Transverse colon (tissue), 4 donors: ENCODE results near the gene POF1B. TPM values are rescaled to one million over a fixed set of nuclear protein-coding genes. Genes with fewer than 3 reads are reported as not detected.
A peak's percentile ranks its signal among the peaks of the same experiment; 100 is the strongest.
"Not testable (repeated sequence)": the region's sequence is repeated elsewhere in the genome, so short reads cannot be mapped to it uniquely, and the experiment has no call there.

ENCODE experiments used
- DNase-seq: peaks from one replicate; pipeline ENCODE4 v3.0.0-alpha.2; 2019
- H3K27ac ChIP-seq, 4 donors: fragments of 200-600 bp; sonication (generic); 2 replicates each; pipeline ENCODE4 v1.5.1; 2016 to 2018; ENCODE audit warnings: inconsistent platforms in 4 of 4
- H3K27me3 ChIP-seq: fragments of 200-600 bp; sonication (generic); 2 replicates; pipeline ENCODE4 v1.5.1; 2017; ENCODE audit warnings: inconsistent platforms
- H3K36me3 ChIP-seq, 4 donors: fragments of 200-600 bp; sonication (generic); 2 replicates each; pipeline ENCODE4 v1.5.1; 2017 to 2019; ENCODE audit warnings: inconsistent platforms in 4 of 4
- H3K4me1 ChIP-seq, 4 donors: fragments of 200-600 bp; sonication (generic); 2 replicates each; pipeline ENCODE4 v1.5.1; 2017 to 2020; ENCODE audit warnings: inconsistent platforms in 4 of 4
- H3K4me3 ChIP-seq, 4 donors: fragments of 200-600 bp; sonication (generic); 1 replicate in 1 of 4; 2 replicates in 3 of 4; pipeline versions ENCODE4 v1.5.1 to v1.6.1; 2017 to 2019; ENCODE audit warnings: inconsistent platforms in 4 of 4
- H3K9me3 ChIP-seq, 2 donors: fragments of 200-600 bp; sonication (generic); 2 replicates each; pipeline ENCODE4 v1.5.1; 2017 to 2019; ENCODE audit warnings: inconsistent platforms in 2 of 2
- EP300 ChIP-seq: sonication (generic); formaldehyde crosslinking; IDR thresholded peaks from one replicate; pipeline ENCODE4 v1.6.1; 2017; ENCODE audit warnings: antibody characterized with exemption, low read depth
- POLR2A ChIP-seq: fragments of 450-650 bp; IDR thresholded peaks from one replicate; pipeline ENCODE4 v1.6.1; 2016; ENCODE audit warnings: antibody characterized with exemption, mild to moderate bottlenecking, moderate library complexity
- POLR2AphosphoS5 ChIP-seq, 3 donors: sonication (generic); formaldehyde crosslinking; IDR thresholded peaks; one replicate each; pipeline ENCODE4 v1.6.1; 2016; ENCODE audit warnings: antibody characterized with exemption in 3 of 3
- WGBS, 2 donors: methylation state at CpG; one replicate each; pipeline ENCODE4 v1.1.5; 2018; ENCODE audit warnings: low coverage in 1 of 2; 5-methylcytosine and 5-hydroxymethylcytosine counted together
- in situ Hi-C, 4 donors: fragments of 200-750 bp; cut with MboI; loops; one replicate each; pipeline versions ENCODE4 v1.15.0 to v1.15.1; 2017; ENCODE audit warnings: low sequenced_read_pairs in 3 of 4, low pct_ligation_motif_present in 1 of 4, low pct_unique_long_range_greater_than_20kb in 1 of 4
- intact Hi-C: fragments of 100-400 bp; cut with DNase I; formaldehyde crosslinking; loops from one replicate; pipeline ENCODE4 v1.15.1; 2023; ENCODE audit warnings: low total_unique reads
- total RNA-seq, 4 donors: library from RNA; depleted of rRNA; stranded (reverse); fragments of >200 nt; gene quantifications; one replicate each; pipeline ENCODE4 v1.1.0, GENCODE V29; 2016
- TF ChIP-seq, protein P1 (sequence below), 5 experiments: fragments of 200-600 bp in 3 of 5; fragments of 450-650 bp in 2 of 5; sonication (generic) in 3 of 5; IDR thresholded peaks; 1 replicate in 2 of 5; 2 replicates in 3 of 5; pipeline ENCODE4 v1.5.1; 2016 to 2017; ENCODE audit warnings: antibody characterized with exemption in 5 of 5, inconsistent platforms in 3 of 5, mild to moderate bottlenecking in 2 of 5, moderate library complexity in 1 of 5

POF1B gene
- total RNA-seq, 4 donors from 2014 or later: 40.8 to 140 (median 116) TPM

DNA sequence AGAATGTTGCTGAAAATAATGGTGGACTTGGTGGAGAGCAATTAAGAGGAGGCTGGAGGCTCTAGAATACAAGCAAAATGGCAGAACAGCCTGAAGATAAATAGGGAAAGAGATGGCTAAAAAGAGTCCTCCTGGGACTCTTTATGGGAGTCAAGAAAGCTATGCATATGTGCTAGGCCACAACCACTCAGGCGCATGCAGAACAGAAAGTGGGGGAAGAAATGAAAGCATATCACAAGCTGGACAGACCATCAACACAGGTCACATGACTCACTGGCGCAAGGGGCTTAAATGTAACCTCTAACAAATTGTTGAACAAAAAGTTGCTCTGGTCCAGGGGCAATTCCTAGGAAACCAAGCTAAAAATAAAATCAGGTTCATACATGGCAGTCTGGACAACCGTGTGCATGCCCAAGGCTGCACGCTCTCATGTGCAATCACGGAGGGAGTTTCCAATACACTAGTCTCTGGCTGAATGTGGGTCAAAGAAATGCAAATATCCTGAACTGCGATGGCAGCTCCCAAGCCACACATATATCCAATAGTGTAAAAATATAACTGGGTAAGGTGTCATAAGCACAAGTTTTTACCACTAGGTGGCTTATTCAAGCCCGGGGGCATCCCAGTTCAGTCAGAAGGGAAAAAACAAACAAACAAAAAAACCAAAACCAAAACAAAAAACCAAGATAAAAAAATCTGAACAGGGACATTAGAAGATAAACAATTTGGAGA is 90.3 kb downstream of the POF1B start:
- no peak for DNase-seq
- Histone ChIP-seq H3K27me3 (no peaks in the 10 kb centered on the region), H3K27ac (no peak overlapping the region), H3K36me3 (no peaks in the 10 kb centered on the region), H3K9me3 (no peaks in the 10 kb centered on the region), H3K4me1 (no peaks in the 10 kb centered on the region), H3K4me3 (no peak overlapping the region)
- 82 to 87% methylated on average over 3 to 7 of the region's 7 CpGs for WGBS, 2 donors
- TF ChIP-seq, protein P1, sequence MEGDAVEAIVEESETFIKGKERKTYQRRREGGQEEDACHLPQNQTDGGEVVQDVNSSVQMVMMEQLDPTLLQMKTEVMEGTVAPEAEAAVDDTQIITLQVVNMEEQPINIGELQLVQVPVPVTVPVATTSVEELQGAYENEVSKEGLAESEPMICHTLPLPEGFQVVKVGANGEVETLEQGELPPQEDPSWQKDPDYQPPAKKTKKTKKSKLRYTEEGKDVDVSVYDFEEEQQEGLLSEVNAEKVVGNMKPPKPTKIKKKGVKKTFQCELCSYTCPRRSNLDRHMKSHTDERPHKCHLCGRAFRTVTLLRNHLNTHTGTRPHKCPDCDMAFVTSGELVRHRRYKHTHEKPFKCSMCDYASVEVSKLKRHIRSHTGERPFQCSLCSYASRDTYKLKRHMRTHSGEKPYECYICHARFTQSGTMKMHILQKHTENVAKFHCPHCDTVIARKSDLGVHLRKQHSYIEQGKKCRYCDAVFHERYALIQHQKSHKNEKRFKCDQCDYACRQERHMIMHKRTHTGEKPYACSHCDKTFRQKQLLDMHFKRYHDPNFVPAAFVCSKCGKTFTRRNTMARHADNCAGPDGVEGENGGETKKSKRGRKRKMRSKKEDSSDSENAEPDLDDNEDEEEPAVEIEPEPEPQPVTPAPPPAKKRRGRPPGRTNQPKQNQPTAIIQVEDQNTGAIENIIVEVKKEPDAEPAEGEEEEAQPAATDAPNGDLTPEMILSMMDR (IDR thresholded peaks at IDR 0.05): no peak
- TF ChIP-seq POLR2A: no peak
- no peak for TF ChIP-seq EP300
- no peak for TF ChIP-seq POLR2AphosphoS5 (IDR thresholded peaks at IDR 0.05)
- in situ Hi-C loops (no loop called here), intact Hi-C loops (loop anchor here (5.0 kb wide), 1 partner anchor 712 kb away; no protein-coding TSS in a partner anchor)

DNA sequence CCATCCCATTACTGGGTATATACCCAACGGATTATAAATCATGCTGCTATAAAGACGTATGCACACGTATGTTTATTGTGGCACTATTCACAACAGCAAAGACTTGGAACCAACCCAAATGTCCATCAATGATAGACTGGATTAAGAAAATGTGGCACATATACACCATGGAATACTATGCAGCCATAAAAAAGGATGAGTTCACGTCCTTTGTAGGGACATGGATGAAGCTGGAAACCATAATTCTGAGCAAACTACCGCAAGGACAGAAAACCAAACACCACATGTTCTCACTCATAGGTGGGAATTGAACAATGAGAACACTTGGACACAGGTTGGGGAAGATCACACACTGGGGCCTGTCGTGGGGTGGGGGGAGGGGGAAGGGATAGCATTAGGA is 94.2 kb downstream of the POF1B start:
- in situ Hi-C loops: not testable (repeated sequence)
- intact Hi-C loops: loop anchor here (5.0 kb wide), 1 partner anchor 708 kb away; no protein-coding TSS in a partner anchor
- 85% methylated on average over 6 of the region's 6 CpGs; no CpG with 5 or more reads in 1 of the 2 donors for WGBS, 2 donors

DNA sequence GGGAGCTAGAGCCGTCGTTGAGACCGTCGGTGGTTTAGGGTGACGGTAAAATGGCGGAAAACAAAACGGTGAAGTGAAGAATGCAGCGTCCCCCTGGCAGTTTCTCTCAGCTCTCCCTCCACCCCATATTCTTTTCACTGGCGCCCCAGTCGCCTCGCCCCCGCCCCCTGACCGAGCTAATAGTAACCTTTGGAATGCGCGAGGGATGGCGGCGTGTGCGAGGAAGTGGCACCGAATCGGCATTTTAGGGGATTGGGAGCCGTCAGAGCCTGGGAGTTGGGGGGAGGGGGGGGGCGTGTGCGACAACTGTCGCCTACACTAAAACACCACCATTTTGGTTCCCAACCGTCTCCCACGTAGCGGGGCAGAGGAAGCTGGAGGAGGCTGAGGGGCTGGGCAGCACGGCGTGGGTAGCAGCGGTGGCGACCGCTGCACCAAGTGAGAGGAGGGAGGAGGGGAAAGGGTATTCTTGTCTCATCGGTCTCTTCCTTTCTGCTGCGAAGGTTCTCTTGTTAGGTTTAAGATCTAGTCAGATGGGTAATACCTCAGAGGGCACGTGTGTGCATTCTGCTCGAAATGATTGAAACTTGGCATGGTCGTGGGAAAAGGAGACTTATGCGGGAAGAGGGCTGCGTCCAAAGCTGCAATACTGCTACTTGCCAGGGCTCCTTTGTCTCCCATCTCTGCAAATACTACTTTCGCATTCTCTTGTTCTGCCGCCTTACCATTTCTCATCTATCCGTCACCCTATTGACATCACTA is 134.8 kb downstream of the POF1B start:
- peak overlapping the region; percentile 28 to 67 (median 47) for H3K4me3 ChIP-seq
- H3K27ac ChIP-seq: peak overlapping the region; percentile 14 to 51 (median 40)
- in situ Hi-C loops: no loop called here
- no peaks in the 10 kb centered on the region for H3K27me3 ChIP-seq
- intact Hi-C loops: no loop called here
- H3K36me3 ChIP-seq: no peaks in the 10 kb centered on the region
- H3K9me3 ChIP-seq: no peaks in the 10 kb centered on the region
- no peak for DNase-seq
- peaks cover 0 to 6% (median 0%) of the 10 kb centered on the region in 4 donors for H3K4me1 ChIP-seq
- TF ChIP-seq POLR2A (no peak), EP300 (no peak), POLR2AphosphoS5 (IDR thresholded peaks at IDR 0.05) (no peak)
- TF ChIP-seq, protein P1 (IDR thresholded peaks at IDR 0.05): no peak
- WGBS, 2 donors: 37% methylated on average over 42 of the region's 42 CpGs; no CpG with 5 or more reads in 1 of the 2 donors

More for the DNA sequence above, 94.2 kb downstream of the POF1B start:
- DNase-seq, H3K4me1 ChIP-seq, H3K4me3 ChIP-seq, H3K27me3 ChIP-seq, H3K27ac ChIP-seq, H3K36me3 ChIP-seq, H3K9me3 ChIP-seq: not testable (repeated sequence)

DNA sequence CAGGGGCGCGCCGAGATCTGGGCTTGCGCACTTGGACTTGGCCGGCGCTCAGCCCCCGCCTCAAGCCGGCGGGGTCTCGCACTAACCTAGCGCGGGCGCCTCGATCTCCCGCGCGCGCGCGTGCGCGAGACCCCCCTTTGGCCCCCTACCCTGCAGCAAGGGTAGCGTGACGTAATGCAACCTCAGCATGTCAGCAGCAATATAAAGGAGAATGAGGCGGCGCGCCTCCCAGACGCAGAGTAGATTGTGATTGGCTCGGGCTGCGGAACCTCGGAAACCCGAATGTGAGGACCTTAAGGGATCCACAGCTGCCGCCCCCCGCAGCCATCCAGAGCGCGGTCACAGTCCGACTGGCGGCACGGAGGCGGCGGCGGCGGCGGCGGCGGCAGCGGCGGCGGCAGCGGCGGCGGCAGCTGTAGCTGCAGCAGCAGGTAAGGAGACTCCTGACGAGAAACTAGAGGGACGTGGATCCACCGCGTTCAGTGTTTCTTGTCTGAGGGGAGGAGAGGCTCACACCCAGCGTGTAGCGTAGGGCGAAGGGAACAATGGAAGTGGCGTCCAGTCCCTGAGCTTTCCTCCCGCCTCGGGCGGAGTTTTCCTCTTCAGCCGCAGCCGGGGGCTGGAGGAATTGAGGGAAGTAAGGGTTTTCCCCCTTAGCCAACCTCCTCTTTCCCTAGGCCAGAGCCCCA is 135.6 kb downstream of the POF1B start, which contains the start of the genes SATL1 and ZNF711:
SATL1 (minus strand) TSS at position 19 of the 689 bp plus-strand sequence. CDS start 134,811 bp downstream, outside the sequence.
ZNF711 (plus strand) TSS at position 231 of the 689 bp plus-strand sequence. CDS start 3,582 bp downstream, outside the sequence.
- H3K27ac ChIP-seq: peak within 1 kb of the TSS; percentile 14 to 51 (median 40)
- peaks cover 0 to 6% (median 0%) of the 10 kb centered on the region in 4 donors for H3K4me1 ChIP-seq
- TF ChIP-seq POLR2A (no peak), POLR2AphosphoS5 (IDR thresholded peaks at IDR 0.05) (no peak), EP300 (no peak)
- TF ChIP-seq, protein P1 (IDR thresholded peaks at IDR 0.05): no peak
- no peaks in the 10 kb centered on the region for H3K27me3 ChIP-seq
- H3K9me3 ChIP-seq: no peaks in the 10 kb centered on the region
- intact Hi-C loops: no loop called here
- in situ Hi-C loops: no loop called here
- no peaks in the 10 kb centered on the region for H3K36me3 ChIP-seq
- WGBS, 2 donors: 44% methylated on average over 64 of the region's 65 CpGs; no CpG with 5 or more reads in 1 of the 2 donors
- DNase-seq: peak; percentile 54
- H3K4me3 ChIP-seq: peak within 1 kb of the TSS; percentile 28 to 67 (median 47)
